NCI-H1105 (cell line): Measurements from ENCODE around the gene TSPOAP1.
"Not testable (repeated sequence)": the region's sequence is repeated elsewhere in the genome, so short reads cannot be mapped to it uniquely, and the experiment has no call there.

Experiments used
- DNase-seq: peaks from one replicate; lab custom pipeline; 2025; lab: John Stamatoyannopoulos, UW

TSPOAP1 gene

DNA sequence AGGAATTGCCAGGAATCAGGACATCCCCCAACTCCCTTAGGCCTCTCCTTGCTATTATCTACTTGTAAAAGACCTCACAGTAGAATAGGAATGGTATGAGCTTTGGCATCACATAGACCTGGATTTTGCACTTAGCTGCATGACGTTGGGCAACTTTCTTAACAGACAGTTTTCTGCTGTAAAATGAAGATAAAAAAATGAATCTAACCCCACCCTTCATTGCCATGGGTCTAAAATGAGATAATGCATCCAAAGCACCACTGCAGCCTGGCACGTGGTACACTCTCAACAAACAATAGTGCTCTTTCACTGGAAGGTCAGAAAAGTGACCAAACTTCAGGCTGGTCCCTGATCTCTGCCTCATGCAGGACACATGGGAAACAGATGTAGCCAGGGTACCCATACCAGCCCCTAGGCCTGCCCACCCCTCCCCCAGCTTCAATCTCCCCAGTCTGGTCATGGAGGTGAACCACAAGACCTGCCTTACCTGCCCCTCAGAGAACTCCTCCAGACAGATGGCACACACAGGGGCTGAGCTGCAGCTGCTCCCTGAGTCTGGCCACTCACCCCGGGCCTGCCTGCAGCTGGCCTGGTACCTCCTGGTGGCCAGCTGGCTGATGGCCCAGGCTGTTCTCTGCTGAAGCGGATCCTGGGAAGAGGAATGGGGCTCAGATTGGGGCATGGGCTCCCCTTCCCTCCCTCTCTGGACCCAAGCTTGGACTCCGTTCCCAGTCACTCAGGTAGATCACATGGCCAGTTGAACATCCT, 31.9 kb upstream of the TSPOAP1 start:
- no peak for DNase-seq

DNA sequence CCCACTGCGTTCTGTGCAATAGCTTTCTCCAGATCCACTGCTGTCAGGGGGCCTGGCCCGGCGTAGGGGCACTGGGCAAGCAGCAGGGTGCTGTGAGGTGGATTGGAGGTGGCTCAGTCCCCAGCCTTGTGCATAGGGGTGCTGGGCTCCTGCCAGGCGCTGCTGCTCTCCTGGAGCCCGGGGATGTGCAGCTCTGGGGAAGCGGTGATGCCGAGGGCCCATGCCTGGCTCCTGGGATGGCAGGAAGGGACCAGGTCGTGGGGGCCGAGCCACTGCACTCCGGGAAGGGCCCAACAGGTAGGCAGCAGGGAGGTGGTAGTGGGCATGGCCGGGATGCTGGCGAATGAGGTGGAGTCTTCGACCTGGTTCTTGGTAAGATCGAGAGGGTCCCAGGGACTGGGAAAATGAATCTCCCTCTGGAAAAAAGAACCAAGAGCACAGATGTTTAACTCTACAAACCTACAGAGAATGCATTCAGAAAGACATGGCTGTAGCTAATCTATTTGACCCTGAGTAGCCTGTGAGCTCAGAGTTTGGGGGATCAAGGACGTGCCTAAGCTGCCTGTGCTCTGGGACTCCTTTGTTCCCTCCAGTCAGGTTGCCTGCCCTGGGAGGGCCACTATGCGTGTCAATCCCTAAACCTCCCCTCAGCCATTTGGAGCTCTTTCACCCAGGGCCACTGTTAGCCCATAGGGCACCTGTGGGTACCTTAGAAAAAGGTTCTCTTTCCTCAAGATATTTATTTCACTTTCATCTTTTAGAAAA, 30.0 kb upstream of the TSPOAP1 start:
- DNase-seq: no peak

DNA sequence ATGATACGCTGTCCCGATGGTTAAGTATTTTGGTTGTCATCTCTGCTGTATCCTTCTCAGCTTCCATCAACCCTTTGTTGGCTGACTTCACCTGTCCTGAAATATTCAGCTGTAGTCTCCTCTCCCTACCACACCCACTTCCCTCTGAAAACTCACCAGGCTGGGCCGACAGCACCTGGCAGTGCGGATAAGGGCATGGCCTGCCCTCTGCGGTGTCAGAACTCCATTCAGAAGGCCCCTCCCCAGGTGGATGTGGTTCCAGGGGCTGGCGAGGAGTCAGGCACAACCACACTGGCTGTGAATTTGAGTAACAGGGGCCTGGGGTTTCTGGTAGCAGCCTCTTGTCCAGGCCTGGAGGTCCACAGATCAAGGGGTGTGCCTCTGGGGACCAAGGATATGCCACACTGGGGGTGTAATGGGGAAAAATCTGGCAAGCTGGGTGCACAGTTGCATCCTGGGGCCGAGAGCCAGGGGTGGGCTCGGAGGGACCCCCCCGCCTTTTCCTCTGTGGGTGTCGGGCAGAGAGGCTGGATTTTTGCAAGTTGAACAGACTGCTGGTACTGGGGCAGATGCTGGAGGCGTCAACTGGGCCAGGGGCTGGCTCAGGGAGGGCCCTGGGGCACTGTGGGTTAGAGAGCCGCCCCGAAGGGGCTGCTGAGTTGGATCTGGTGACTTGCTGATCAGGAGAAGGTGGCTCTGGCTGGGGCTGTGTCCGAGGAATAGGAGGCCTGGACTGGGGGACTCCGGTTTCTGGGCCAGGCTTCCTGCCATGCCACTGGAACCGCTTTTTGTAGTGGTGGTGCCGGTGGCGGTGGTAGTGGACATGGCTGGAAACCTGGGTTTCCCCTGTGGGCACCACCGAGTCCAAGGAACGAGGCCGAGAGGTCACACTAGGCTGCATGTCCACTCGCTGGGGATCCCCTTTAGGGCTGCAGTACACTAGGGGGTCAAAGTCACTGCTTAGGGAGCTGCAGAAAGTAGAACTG, 29.0 kb upstream of the TSPOAP1 start:
- no peak for DNase-seq

DNA sequence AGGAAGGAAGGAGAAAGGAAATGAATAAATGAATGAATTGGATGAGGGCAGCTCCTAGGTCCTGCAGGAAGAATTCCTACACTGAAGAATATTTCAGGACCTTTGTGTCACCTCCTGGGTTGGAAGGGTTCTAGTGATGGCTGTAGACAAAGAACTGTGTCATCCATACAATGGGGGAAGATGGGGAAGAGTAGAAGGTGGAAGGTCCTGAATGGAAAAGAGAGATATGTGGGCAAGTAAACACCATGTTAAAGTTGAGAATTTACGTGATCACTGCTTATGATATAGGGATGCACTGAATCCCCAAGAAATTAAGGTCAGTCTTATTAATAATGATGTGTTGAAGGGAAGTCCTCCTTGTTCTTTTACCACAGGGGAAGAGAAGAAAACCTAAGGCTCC, 27.6 kb upstream of the TSPOAP1 start:
- DNase-seq: no peak

DNA sequence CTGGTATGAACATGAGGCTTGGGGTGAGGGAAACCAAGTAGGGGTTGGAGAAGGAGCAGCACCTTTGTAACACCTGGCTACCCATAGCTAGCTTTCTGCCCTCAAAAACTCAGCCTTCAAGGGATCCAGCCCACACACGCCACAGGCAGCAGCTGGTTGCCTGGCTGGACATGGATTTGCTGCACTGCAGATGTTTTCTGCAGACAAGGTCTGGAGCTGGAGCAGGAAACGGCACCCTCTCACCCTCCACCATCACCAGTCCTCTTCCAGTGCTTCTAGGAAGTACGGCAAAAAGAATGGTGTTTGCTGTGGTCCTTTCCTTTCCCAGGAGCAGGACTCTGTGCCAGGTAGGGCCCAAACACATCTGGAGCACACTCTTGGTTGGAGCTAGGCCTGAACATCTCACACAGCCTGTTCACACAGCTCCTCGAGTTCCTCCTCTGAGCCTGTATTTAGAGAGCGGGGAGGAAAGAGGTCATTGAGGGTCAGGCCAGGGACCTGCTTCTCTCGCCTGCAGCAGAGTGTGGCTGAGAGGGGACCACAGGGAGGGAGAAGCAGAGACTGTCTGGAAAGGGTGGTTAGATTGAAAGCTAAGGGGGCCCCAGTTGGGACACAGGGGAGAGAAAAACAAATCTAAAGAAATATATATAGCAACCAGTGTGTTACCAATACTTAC, 26.1 kb upstream of the TSPOAP1 start:
- DNase-seq: no peak

DNA sequence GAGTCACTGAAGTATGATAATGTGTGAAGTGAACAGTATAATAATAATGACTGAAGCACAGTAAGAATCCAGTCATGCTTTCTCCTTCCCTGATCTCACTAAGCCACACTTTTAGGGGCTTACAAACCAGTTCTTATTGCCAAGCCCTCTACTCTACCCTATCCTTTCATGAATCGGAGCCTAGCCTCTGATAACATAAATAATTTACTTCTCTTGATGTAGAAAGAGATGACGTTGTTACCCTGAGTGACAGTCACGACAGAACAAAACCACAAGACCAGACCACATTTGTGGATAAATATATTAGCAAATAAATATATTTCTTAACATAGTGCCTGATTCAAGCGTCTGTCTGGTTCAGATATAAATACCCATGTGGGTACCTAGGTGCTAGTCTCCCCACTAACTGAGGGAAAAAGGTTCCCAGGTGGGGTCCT, 24.8 kb upstream of the TSPOAP1 start:
- no peak for DNase-seq

DNA sequence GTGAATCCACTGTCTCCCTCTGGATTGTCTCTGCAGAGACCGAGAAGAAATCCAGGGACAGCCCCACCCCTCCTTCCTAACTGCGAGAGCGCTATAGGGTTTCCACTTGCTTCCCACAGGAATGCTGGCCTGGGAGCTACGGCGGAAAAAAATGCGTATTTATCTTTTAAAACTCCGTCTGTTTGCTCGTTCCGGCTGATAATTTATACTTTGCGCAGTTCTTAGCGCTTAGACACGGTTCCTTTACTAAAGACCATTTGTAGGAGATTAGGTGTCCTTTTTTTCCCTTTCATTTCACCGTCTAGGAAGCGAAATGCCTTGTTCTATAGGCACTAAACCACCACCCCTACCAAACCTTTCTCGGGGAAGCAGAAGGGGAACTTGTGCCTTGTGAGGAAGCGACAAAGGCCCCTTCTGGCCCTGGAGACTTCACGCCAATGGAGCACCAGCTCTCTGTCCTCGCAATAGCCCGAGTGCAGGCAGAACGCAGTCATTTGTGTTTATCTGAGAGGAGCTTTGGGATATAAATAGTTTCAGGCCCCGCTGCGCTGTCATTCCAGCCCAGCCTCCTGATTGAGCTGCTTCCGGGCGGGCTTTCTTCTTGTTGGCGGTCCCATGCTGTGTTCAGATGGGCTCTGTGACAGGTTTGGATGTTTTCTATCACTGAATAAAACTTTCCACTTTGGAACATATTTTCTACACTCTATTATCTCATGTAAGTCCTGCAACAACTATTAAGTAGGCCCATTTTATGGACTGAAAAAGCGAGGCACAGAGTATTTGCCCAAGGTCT, 24.2 kb upstream of the TSPOAP1 start:
- no peak for DNase-seq

DNA sequence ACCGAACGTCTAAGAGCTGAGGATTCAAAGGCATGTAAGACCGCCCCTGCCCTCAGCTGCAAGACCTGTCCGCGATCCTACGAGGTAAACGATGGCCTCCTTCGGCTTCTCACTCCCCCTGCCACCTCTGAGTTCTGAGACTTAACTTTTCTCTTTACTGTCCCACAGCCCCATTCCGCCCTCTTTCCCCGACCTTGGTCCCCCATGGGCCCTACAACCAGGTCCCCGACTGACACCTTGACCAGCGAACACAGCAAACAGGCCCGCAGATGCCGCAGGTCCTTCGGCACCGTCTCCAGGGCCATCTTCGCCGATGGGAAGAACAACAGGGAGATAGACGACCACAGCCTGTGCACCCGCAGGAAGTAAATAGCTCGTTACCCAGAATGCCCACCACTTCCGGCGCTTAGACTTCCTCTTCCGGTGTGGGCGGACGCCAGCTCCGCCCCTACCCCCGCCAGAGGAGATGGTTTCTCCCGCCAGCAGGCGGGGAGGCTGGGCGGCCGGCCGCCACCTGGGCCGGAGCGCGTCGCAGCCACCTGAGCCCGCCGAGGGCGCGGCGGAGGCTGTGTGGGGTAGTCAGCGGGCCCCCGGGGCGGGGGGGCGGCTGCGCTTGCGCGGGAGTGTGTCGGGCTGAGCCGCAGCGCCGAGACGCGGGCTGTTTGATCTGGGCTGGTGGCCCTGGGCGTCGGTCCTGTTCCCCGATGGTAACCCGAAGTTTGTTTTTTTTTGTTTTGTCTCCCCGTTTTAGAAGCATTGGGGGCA, 23.4 kb upstream of the TSPOAP1 start, which contains the start of gene SUPT4H1:
SUPT4H1 (minus strand) TSS at position 371 of the 765 bp plus-strand sequence; CDS start at position 305, 66 bp downstream.
- DNase-seq: peak; percentile 88

DNA sequence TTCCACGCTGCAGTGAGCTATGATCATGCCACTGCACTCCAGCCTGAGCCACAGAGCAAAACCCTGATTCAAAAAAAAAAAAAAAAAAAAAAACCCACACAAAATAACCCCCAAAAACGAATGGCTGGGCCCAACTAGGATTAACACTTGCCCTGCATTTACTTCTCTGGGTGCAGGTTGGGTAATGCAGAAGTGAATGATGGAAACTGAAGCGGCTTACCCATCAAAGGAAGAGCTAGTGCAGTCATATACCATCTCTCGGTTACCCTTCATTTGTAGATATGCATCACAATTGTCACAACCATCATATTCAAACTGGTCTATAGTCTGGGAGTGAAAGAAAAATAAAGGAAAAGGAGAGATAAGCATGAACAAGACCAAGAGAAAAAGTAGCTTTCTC, 22.6 kb upstream of the TSPOAP1 start:
- no peak for DNase-seq

DNA sequence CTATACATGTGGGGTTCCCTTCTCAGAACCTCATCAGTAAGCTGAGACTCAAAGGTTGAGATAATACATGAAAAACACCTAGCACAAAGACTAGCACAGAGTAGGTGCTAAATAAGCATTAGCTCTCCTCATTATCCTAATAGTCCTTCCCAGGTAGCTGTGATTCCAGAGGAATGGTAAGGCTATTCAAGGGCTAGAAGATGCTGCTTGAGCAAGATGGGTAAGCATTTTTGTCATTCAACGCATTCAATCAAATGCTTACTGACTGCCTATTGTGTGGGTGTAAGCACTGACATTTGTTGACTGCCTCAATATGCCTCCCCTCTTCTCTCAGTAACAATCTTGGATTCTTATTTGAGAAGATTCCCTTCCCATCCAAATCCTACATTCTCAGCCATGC, 19.4 kb upstream of the TSPOAP1 start:
- no peak for DNase-seq

DNA sequence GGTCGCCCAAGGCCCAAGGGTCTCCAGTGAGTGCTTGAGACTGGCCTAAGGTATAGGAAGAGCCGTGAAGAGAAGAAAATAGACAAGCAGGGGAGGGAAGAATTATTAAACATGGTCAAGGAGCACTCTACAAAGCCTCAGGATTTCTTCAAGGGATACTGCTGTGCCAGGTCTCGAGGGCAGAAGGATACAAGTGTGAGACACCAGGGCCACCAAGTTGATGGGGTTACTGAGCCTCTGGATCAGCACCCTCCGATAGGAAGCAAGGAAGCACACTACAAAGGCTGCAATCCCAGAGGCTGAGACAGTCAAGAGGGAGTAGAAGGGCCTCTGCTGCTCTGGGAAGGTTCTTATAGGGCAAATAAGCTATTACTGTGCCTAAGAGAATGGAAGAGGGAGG, 16.9 kb upstream of the TSPOAP1 start:
- DNase-seq: no peak

DNA sequence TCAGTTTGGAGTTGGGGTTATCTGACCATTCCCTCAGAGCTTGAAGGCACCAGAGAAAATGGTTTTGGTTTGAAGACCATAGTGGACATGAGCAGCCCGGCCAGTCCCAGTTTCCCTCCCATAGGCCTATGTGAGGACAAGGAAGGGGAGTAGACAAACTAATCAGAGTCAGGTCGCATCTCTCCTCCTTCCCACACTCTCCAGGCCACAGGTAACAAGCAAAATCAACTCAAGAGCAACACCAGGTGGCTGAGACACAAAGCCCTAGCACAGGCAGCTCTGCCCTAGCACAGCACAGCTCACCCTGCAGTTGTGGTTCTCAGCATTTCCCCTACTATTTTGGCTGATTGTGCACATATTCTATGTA, 16.2 kb upstream of the TSPOAP1 start:
- DNase-seq: no peak

DNA sequence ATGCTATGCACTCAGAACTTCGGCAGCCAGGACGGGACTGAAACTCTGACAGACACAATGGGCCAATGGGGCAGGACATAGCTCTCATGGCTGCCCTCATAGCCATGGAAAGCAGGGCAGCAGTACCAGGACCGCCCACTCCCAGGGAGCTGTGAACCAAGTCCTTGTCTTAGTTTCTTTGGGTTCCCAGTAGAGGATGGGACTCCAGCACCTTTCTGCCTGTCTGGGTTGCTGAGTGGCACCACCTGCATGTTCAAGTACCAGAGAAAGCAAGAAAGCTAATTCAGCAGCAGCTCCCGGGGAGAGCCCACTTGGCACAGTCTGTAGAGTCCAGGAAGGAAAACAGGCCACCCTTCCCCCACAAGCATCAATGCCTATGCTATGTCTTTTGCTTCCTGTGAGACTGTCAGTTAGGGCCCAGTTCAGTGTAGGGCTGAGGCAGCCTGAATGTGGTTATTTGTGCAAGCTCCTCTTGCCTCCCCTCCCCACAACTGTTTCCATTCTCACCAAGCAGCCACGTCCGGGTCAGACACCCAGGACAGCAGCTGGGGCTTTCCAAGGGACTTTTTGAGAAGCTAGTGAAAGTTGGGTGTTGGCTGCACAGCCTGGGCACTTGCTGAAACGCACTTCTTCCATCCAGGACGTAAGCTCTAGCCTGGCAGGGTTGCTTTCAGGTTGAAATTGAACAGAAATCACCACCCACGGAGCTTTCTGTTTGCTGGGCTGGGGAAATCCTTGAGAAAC, 15.6 kb upstream of the TSPOAP1 start:
- DNase-seq: no peak

DNA sequence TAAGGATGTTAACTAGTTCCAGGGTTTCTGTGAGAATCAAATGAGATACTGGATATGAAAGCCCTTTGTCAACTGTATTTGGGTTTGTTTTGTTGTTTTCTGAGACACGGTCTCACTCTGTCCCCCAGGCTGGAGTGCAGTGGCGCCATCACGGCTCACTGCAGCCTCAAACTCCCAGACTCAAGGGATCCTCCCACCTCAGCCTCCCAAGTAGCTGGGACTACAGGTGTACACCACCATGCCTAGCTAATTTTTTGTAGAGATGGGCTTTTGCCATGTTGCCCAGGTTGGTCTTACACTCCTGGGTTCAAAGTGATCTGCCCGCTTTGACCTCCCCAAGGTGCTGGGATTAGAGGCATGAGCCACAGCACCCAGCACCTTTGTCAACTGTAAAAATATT, 14.5 kb upstream of the TSPOAP1 start:
- no peak for DNase-seq

DNA sequence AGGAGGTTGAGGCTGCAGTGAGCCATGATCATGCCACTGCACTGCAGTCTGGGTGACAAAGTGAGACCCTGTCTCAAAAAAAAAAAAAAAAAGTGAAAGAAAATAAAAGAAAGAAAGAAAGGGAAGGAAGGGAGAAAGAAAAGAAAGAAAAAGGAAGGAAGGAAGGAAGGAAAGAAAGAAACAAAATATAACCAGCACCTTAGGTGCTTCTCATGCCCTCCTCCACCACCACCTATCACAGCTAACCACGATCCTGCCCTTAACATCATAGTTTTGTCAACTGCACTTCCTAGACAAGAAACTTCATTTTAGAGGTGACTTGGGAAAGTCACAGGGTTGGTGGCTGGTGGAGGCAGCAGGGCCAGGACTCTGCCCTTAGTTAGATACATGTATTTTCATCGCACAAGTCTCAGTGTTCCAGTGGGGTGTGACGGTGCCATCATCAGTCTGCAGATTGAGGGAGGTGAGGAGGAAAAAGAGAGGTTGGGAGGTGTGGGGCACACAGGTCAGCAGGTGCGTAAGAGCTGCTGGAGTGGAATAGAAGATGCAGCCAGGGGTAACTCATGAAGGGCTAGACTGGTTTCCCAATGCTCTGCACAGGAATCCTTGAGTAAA, 13.4 kb upstream of the TSPOAP1 start:
- DNase-seq: no peak

DNA sequence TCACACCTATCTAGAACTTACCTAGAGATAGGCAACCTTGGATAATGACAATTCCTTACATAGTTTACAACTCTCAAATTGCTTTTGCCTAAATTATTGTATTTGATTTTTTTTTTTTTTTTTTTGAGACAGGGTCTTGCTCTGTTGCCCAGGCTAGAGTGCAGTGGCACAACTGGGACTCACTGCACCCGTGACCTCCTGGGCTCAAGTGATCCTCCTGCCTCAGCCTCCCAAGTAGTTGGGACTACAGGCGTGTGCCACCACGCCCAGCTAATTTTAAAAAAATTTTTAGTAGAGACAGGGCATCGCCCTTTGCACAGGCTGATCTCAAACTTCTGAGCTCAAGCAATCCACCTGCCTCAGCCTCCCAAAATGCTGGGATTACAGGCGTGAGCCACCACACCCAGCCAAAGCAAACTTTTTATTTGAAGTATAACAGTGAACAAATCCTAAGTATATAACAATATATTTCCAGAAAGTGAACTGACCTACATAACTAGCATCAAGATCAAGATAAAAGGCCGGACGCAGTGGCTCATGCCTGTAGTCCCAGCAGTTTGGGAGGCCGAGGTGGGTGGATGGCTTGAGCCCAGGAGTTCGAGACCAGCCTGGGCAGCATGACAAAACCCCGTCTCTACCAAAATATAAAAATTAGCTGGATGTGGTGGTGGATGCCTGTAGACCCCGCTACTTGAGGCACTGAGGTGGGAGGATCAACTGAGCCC, 12.7 kb upstream of the TSPOAP1 start:
- DNase-seq: not testable (repeated sequence)

DNA sequence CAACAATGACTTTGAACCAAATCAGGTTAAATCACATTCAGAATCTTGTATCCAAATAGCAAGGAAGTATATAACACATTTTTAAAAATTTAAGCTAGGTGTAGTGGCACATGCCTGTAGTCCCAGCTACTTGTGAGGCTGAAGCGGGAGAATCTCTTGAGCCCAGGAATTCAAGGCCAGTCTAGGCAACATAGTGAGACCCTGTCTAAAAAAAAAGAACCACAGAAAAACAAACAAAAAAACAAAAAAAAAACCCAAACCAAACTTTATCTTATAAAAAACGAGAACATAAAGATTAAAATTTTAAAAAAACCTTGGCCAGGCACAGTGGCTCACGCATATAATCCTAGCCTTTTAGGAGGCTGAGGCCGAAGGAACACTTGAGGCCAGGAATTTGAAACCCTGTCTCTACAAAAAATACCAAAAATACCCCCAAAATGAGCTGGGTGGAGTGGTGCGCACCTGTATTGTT, 11.8 kb upstream of the TSPOAP1 start:
- DNase-seq: no peak

DNA sequence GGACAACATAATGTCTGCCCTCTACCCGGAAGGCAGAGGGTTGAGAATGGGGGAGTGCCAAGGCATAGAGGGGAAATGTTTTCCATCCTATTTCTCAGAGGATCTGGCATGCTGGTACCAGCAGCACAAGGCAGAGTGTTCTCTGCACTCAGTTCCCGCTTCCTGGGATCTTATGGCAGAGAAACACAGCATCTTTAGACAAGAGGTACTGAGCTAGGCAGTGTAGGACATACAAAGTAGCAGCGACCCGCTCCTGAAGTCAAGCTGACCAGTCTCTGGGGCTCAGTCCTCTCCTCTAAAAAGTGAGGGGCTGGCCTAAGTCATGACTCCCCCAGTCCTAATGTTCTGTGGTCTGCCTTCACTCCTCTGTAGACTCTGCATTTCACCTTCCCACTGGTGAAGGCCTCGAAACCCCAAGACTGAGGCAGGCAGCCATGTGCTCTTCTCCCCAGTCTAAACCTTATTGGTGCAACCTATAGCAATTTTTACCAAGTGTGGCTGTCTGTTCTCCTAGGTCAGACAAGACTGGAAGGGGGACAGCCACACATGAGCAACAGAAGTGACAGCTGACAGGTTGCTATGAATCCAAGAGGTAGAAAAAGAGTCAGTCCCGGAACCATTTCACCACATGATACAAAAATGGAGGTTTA, 11.3 kb upstream of the TSPOAP1 start:
- no peak for DNase-seq
